ENCODE results near the gene KDM2B. TPM values are rescaled to one million over a fixed set of nuclear protein-coding genes. Genes with fewer than 3 reads are reported as not detected.
A peak's percentile ranks its signal among the peaks of the same experiment; 100 is the strongest.

The KDM2B gene
- total RNA-seq, 2 donors from 2014 or later, result 14.7 to 24.5 TPM

DNA sequence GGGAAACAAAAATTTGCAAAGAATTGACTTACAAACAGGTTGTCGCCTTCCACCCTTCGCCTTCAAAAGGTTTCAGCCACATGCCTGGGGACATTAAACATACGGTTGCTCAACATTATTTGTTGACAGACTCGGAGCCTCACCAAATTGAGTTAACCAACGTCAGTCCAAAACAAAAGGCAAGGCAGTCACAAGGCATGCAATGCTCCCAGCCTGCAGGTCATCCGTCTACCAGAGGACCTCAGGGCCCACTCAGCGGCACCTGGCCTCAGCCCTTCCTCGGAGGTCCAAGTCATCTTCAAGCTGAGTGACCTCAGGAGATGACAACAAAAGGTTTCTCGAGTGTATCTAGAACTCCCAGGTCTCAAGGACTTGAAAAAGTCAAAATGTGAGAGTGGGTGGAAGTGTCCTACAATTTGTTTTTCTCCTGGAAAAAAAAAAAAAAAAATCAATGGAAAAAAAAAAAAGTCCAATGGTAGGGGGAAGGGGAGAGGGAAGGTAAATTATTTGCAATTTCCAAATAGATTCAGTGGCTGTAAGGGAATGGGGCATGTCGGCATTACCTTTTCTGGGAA, 64.3 kb downstream of the KDM2B start:
- intact Hi-C loops (cut with DNase I), result no loop called here
- Histone ChIP-seq H3K9ac (ENCODE audit: low read depth in 2 of 2, low read length in 2 of 2) (no peak overlapping the region), H3K4me3 (no peak overlapping the region), H3K27me3 (no peaks in the 10 kb centered on the region), H3K4me1 (no peaks in the 10 kb centered on the region), H3K36me3 (no peaks in the 10 kb centered on the region), H3K9me3 (no peaks in the 10 kb centered on the region), H3K27ac (no peak overlapping the region)
- no peak for DNase-seq
- TF ChIP-seq, protein P1, sequence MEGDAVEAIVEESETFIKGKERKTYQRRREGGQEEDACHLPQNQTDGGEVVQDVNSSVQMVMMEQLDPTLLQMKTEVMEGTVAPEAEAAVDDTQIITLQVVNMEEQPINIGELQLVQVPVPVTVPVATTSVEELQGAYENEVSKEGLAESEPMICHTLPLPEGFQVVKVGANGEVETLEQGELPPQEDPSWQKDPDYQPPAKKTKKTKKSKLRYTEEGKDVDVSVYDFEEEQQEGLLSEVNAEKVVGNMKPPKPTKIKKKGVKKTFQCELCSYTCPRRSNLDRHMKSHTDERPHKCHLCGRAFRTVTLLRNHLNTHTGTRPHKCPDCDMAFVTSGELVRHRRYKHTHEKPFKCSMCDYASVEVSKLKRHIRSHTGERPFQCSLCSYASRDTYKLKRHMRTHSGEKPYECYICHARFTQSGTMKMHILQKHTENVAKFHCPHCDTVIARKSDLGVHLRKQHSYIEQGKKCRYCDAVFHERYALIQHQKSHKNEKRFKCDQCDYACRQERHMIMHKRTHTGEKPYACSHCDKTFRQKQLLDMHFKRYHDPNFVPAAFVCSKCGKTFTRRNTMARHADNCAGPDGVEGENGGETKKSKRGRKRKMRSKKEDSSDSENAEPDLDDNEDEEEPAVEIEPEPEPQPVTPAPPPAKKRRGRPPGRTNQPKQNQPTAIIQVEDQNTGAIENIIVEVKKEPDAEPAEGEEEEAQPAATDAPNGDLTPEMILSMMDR (IDR thresholded peaks at IDR 0.05), result no peak

DNA sequence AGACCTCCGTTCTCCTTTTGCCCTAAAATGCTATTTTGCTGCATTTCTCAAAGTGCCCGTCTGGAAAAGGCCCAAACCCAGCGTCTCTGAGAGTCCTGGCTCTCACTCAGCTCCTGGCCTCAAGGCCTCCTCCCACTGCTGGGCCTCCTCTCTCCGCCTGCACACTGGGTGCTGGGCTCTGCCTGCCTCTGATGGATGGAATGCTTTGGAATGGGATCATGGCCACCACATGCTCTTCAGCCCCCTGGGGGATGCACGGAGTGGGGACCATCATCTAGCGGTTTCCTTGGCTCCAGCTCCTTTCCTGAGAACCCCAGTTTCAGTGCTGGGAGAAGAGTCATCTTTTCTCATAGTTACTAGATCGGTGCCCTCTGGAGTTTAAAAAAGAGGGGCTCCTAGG, 65.2 kb downstream of the KDM2B start:
- Histone ChIP-seq H3K9ac (ENCODE audit: low read depth in 2 of 2, low read length in 2 of 2) (no peak overlapping the region), H3K4me1 (no peaks in the 10 kb centered on the region), H3K9me3 (no peaks in the 10 kb centered on the region), H3K27me3 (no peaks in the 10 kb centered on the region), H3K4me3 (no peak overlapping the region), H3K27ac (no peak overlapping the region), H3K36me3 (no peaks in the 10 kb centered on the region)
- intact Hi-C loops (cut with DNase I), result no loop called here
- TF ChIP-seq, protein P1 (IDR thresholded peaks at IDR 0.05), result no peak
- DNase-seq, result no peak

DNA sequence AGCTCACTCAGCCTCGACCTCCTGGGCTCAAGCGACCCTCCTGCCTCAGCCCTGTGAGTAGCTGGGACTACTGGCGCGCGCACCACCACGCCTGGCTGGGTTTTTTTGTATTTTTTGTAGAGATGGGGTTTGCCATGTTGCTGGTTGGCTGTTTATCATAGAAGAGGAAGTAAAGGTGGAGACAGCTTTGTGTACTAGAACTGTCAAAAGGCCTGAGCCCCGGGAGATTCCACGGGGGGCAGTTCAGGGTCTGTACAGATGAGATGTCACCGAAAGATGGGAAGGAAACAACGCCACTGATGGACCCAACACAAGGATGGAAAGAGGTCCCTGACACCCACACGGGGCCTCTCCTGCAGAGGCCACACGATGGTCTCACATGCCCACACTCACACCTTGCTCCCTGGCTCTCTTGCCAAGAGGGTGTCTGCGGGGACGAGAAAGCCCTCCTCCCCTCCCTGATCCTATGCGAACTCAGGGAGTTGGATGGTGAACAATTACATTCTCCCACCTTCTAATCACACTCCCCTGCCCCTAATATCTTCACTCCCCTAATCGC, 66.6 kb downstream of the KDM2B start:
- Histone ChIP-seq H3K4me3 (no peak overlapping the region), H3K36me3 (no peaks in the 10 kb centered on the region), H3K27ac (no peak overlapping the region), H3K9ac (ENCODE audit: low read depth in 2 of 2, low read length in 2 of 2) (no peak overlapping the region), H3K9me3 (no peaks in the 10 kb centered on the region), H3K4me1 (no peaks in the 10 kb centered on the region), H3K27me3 (no peaks in the 10 kb centered on the region)
- intact Hi-C loops (cut with DNase I), result no loop called here
- TF ChIP-seq, protein P1 (IDR thresholded peaks at IDR 0.05), result no peak
- no peak for DNase-seq

DNA sequence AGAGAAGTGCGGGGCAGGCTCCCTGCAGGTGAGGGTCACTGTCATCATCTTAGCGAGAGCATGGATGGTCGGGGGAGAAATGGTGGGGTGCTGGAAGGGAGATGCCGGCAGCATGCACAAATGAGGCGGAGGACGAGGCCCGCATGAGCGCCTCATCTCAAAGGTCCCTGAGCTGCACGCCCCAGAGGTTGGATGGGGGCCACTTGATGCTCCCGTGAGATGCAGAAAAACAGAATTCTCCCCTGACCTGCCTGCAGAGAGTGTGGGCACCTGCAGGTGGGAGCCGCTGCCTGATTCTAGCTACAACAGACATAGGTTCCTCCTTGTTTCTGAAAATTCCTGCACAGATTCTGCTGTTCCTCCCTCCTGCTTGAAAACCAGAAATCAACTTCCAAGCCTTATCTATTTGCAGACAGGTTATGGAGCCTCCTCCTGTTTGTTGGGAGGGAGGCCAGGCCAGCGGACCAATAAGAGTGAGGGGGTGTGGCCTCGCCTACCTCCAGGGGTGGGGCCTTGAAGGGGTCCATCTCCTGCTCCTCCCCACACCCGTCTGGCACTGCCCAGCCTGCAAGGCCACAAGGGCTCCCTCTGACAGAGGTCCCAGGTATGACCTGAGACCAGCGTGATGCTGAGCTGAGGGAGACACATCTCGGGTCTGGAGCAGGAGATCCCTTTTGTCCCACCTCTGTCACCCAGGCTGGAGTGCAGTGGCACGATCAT, 67.2 kb downstream of the KDM2B start:
- H3K27me3 ChIP-seq, result no peaks in the 10 kb centered on the region
- H3K36me3 ChIP-seq, result no peaks in the 10 kb centered on the region
- DNase-seq, result peak; percentile 65
- TF ChIP-seq, protein P1 (IDR thresholded peaks at IDR 0.05), result no peak
- H3K9me3 ChIP-seq, result no peaks in the 10 kb centered on the region
- intact Hi-C loops (cut with DNase I), result no loop called here
- H3K4me3 ChIP-seq, result no peak overlapping the region
- H3K27ac ChIP-seq, result no peak overlapping the region
- H3K9ac ChIP-seq (ENCODE audit: low read depth in 2 of 2, low read length in 2 of 2), result no peak overlapping the region
- no peaks in the 10 kb centered on the region for H3K4me1 ChIP-seq

DNA sequence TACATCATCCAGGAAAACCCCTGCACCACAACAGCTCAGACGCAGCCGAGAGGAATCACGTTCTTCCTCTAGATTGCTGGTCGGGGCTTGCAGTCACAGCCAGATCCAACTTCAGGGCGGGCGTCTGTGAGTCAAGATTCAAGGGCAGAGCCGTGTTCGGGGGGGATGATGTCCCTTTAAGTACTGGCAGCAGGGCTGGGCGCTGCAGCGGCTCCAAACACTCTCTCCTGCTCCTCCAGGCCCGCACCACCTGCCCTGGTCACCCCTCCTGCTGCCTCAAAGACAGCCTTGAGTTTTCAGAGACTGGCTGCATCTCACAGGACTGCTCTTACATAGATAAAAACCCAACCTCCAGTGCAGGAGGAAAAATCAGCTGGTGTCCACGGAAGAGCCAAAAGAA, 68.3 kb downstream of the KDM2B start:
- Histone ChIP-seq H3K9ac (ENCODE audit: low read depth in 2 of 2, low read length in 2 of 2) (no peak overlapping the region), H3K9me3 (no peaks in the 10 kb centered on the region), H3K27ac (no peak overlapping the region), H3K27me3 (no peaks in the 10 kb centered on the region), H3K4me3 (no peak overlapping the region), H3K4me1 (no peaks in the 10 kb centered on the region), H3K36me3 (no peaks in the 10 kb centered on the region)
- no peak for DNase-seq
- intact Hi-C loops (cut with DNase I), result no loop called here
- TF ChIP-seq, protein P1 (IDR thresholded peaks at IDR 0.05), result no peak
